Small intestine (tissue), 7 donors: ENCODE data around the gene ATG4C. TPM values are rescaled to one million over a fixed set of nuclear protein-coding genes. Genes with fewer than 3 reads are reported as not detected.
"Not testable (repeated sequence)": the region's sequence is repeated elsewhere in the genome, so short reads cannot be mapped to it uniquely, and the experiment has no call there.

Experiments used
- DNase-seq, 2 donors: peaks; one replicate each; pipeline versions ENCODE4 v3.0.0 to v3.0.0-alpha.2; 2013
- FAIRE-seq: peaks from 2 replicates; lab custom pipeline; 2012; peaks lifted over from hg19 to GRCh38; lab: Jason Lieb, UNC
- H3K27ac ChIP-seq, 3 donors: one replicate each; pipeline ENCODE4 v1.5.1; 2013; ENCODE audit warnings: low read length in 2 of 3, mild to moderate bottlenecking in 2 of 3, control low read depth in 1 of 3, inconsistent platforms in 1 of 3, low read depth in 1 of 3, moderate library complexity in 1 of 3
- H3K27me3 ChIP-seq, 3 donors: one replicate each; pipeline ENCODE4 v1.6.1; 2013; ENCODE audit warnings: low read length in 3 of 3, inconsistent platforms in 1 of 3; ENCODE audit not compliant: control insufficient read depth in 3 of 3, insufficient read depth in 3 of 3
- H3K36me3 ChIP-seq, 3 donors: one replicate each; pipeline ENCODE4 v1.6.1; 2013; ENCODE audit warnings: low read length in 3 of 3, inconsistent platforms in 1 of 3, low read depth in 1 of 3, mild to moderate bottlenecking in 1 of 3, moderate library complexity in 1 of 3; ENCODE audit not compliant: control insufficient read depth in 3 of 3, insufficient read depth in 2 of 3
- H3K4me1 ChIP-seq, 3 donors: one replicate each; pipeline ENCODE4 v1.6.1; 2013; ENCODE audit warnings: low read length in 2 of 3, inconsistent platforms in 1 of 3, low read depth in 1 of 3, mild to moderate bottlenecking in 1 of 3, moderate library complexity in 1 of 3; ENCODE audit not compliant: control insufficient read depth in 3 of 3, insufficient read depth in 2 of 3
- H3K4me3 ChIP-seq, 3 donors: one replicate each; pipeline ENCODE4 v1.5.1; 2013; ENCODE audit warnings: low read length in 3 of 3, control low read depth in 1 of 3, inconsistent platforms in 1 of 3, low read depth in 1 of 3, mild to moderate bottlenecking in 1 of 3, moderate library complexity in 1 of 3
- H3K9me3 ChIP-seq, 2 donors: one replicate each; pipeline ENCODE4 v1.6.1; 2013; ENCODE audit warnings: low read depth in 1 of 2, low read length in 1 of 2; ENCODE audit not compliant: control insufficient read depth in 2 of 2, insufficient read depth in 1 of 2
- WGBS, 3 donors: extraction: QIAGEN DNeasy Blood & Tissue Kit; methylation state at CpG; one replicate each; pipeline ENCODE4 v1.1.7; 2013; 5-methylcytosine and 5-hydroxymethylcytosine counted together
- polyA plus RNA-seq, 4 donors: library from polyadenylated mRNA; stranded (reverse) in 3 of 4; unstranded in 1 of 4; fragments of 200-250 nt in 3 of 4; fragments of 120-200 nt in 1 of 4; gene quantifications; one replicate each; pipeline versions ENCODE4 v1.2.1 to v1.2.3, GENCODE V29; 2013
- donor health status: healthy with polysubstance abuse.
- donor health status: control.
- donor health status: control.
- donor health status: Bipolar disorder and iron deficiency.
- donor health status: healthy.

The ATG4C gene
- polyA plus RNA-seq, 4 donors, result 2.7 to 8.4 (median 5.9) TPM

DNA sequence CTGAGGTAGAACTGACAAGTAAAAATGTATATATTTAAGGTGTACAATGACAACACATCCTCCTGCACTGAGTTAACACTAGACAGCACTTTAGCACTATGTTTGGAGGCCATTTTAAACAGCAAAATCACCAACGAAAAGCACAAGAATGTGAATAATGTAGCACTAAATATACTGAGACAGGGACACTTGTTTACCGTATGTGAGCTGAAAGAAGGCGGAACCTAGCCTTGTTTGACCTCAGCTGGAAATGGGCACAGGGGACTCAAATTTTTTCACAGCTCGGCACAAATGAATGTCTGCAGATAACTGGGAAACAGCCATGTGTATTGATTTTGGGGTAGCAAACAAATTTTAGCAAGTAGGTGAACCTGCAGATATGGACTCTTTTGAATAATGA is 18.0 kb upstream of the ATG4C start:
- WGBS, 3 donors, result 48 to 57% (median 53%) methylated on average over 4 of the region's 4 CpGs
- H3K27ac ChIP-seq, result no peak overlapping the region
- no peaks in the 10 kb centered on the region for H3K27me3 ChIP-seq
- no peaks in the 10 kb centered on the region for H3K4me1 ChIP-seq
- no peak for FAIRE-seq
- DNase-seq, result no peak
- H3K4me3 ChIP-seq, result no peak overlapping the region
- no peaks in the 10 kb centered on the region for H3K9me3 ChIP-seq
- no peaks in the 10 kb centered on the region for H3K36me3 ChIP-seq

DNA sequence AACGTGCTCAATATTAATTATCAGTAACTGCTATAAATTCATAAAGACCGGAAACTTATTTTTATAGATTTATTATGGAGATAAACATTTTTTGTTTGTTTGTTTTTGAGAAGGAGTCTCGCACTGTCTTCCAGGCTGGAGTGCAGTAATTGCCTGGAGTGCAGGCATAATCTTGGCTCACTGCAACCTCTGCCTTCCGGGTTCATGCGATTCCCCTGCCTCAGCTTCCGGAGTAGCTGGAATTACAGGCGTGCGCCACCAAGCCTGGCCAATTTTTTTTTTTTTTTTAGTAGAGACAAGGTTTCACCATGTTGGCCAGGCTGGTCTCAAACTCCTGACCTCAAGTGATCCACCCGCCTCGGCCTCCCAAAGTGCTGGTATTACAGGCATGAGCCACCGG is 15.4 kb upstream of the ATG4C start:
- not testable (repeated sequence) for H3K27me3 ChIP-seq, FAIRE-seq, H3K9me3 ChIP-seq, DNase-seq, H3K4me1 ChIP-seq, H3K27ac ChIP-seq, H3K4me3 ChIP-seq, H3K36me3 ChIP-seq
- WGBS, 3 donors, result 61 to 77% (median 73%) methylated on average over 11 of the region's 11 CpGs

DNA sequence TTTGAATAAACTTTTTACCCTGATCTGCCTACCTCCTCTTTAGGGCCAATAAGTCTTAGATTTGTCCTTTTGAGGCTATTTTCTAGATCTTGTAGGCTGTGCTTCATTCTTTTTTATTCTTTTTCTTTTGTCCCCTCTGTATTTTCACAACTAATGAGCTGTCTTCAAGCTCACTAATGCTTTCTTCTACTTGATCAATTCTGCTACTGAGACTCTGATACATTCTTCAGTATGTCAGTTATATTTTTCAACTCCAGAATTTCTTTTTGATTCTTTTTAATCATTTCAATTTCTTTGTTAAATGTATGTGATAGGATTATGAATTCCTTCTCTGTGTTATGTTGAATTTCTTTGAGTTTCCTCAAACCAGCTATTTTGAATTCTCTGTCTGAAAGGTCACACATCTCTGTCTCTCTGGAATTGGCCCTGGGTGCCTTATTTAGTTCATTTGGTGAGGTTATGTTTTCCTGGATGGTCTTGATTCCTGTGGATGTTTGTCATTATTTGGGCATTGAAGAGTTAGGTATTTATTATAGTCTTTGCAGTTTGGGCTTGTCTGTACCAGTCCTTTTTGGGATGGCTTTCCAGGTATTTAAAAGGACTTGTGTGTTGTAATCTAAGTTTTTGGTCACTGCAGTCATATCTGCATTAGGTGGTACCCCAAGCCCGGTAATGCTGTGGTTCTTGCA is 11.2 kb upstream of the ATG4C start:
- H3K27me3 ChIP-seq, result no peaks in the 10 kb centered on the region
- WGBS, 3 donors, result 93 to 100% (median 95%) methylated on average over 1 of the region's 1 CpG
- no peaks in the 10 kb centered on the region for H3K9me3 ChIP-seq
- no peak for DNase-seq
- H3K4me1 ChIP-seq, result no peaks in the 10 kb centered on the region
- FAIRE-seq, result no peak
- H3K27ac ChIP-seq, result no peak overlapping the region
- no peaks in the 10 kb centered on the region for H3K36me3 ChIP-seq
- no peak overlapping the region for H3K4me3 ChIP-seq

DNA sequence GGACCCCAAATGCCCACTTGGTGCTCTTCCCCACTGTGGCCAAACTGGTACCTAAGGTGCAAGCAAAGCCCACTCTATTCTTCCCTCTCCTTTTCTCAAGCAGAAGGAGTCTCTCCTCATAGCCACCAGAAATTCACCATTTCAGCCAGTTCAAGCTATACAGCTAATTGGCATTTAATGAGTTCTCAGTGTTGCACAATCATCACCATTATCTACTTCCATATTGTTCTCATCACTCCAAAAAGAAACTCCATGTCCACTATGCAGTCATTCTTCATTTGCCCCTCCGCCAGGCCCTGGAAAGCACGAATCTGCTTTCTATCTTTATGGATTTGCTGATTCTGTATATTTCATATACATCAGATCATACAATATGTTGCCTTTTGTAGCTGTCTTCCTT is 9.9 kb upstream of the ATG4C start:
- H3K36me3 ChIP-seq, result no peaks in the 10 kb centered on the region
- no peaks in the 10 kb centered on the region for H3K4me1 ChIP-seq
- no peak for FAIRE-seq
- H3K27ac ChIP-seq, result no peak overlapping the region
- H3K9me3 ChIP-seq, result no peaks in the 10 kb centered on the region
- peaks cover 0 to 3% (median 0%) of the 10 kb centered on the region in 3 donors for H3K27me3 ChIP-seq
- 86 to 90% (median 88%) methylated on average over 2 of the region's 2 CpGs for WGBS, 3 donors
- DNase-seq, result no peak
- no peak overlapping the region for H3K4me3 ChIP-seq

DNA sequence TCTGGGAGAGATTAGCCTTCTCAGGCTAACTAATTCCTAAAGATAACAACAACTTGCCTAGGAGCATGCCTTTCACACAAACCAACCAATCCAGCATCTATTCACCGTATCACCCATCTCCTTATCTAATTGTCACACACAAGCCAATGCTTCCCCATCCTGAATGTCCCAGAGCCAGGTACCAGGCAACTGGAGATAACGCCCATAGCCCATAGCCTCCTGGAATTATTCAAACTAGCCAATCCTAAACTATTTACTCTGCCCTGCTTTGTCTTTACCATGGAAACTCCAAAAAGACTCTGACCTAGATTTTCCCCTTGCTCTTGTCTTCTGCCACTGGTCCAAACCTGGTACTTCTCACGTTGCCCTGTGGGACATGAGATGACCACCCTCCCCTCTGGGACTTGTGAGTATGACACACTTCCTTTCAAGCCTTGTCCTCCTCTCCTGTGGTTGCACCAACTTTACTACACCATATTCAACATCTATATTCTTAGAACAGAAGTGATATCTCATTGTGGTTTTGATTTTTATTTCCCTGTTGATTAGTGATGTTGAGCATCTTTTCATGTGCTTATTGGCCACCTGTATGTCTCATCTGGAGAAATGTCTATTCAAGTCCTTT is 8.8 kb upstream of the ATG4C start:
- no peak for FAIRE-seq

DNA sequence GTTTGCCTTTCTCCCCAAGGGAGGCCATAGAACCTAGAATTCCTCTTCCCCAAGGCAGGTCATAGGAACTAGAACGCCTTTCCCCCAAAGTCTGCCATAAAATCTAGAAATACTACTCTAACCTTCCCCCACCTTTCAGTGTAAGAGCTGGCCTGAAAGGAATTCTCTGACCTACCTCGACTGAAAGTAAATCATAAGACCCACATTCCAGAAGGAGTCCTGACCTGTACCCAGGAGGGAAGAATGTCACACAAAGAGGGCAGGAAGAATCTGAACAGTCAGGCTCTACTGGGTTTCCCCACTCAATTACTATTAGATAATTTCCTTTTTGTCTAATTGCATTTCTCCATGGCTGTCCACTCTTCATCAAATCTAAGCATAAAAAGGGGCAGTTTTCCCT is 5.7 kb upstream of the ATG4C start:
- DNase-seq, result no peak
- peaks cover 0 to 3% (median 0%) of the 10 kb centered on the region in 3 donors for H3K27me3 ChIP-seq
- no peak overlapping the region for H3K27ac ChIP-seq
- no peak overlapping the region for H3K4me3 ChIP-seq
- FAIRE-seq, result no peak
- no peaks in the 10 kb centered on the region for H3K4me1 ChIP-seq
- no peaks in the 10 kb centered on the region for H3K36me3 ChIP-seq
- WGBS, 3 donors, result 55 to 67% (median 64%) methylated on average over 2 of the region's 2 CpGs
- H3K9me3 ChIP-seq, result no peaks in the 10 kb centered on the region

More for the DNA sequence above, 8.8 kb upstream of the ATG4C start:
- Histone ChIP-seq H3K4me1 (no peaks in the 10 kb centered on the region), H3K36me3 (no peaks in the 10 kb centered on the region), H3K9me3 (no peaks in the 10 kb centered on the region), H3K27ac (no peak overlapping the region), H3K27me3 (peaks cover 0 to 3% (median 0%) of the 10 kb centered on the region in 3 donors), H3K4me3 (no peak overlapping the region)
- 63 to 72% (median 70%) methylated on average over 3 of the region's 3 CpGs for WGBS, 3 donors
- DNase-seq, result no peak

DNA sequence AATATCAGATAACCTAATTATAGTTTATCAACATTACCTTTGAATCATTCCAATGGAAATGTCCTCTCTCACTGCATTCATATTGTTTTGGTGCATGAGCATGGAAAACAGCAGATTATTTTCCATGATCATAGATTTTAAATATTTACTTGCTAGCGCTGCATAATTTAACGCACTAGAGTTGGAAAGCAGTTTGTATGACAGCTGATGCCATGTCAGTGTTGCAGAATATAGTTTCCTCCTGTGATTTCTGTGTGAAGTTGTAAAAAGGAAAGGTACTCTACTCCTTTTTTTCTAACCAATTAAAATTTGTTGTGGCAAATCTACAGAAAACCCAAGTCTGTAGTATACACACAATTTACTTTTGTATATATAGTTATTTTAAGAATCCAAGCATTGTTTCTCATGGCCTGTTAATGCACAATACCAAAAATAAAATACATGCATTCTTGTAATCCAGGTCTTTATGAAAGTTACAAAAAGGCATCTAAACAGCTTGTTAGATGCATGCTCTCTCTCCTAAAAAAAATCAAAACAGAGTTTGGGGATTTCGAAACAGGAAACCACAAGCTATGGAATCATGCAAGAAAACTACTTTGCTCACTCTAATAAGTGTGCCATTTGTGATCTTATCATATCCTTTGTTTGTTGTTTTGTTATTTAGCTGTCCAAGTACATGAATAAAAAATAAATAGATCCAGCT is 1.9 kb upstream of the ATG4C start:
- no peaks in the 10 kb centered on the region for H3K36me3 ChIP-seq
- peaks cover 0 to 7% (median 0%) of the 10 kb centered on the region in 3 donors for H3K4me1 ChIP-seq
- peaks cover 0 to 3% (median 0%) of the 10 kb centered on the region in 3 donors for H3K27me3 ChIP-seq
- 68 to 91% (median 91%) methylated on average over 3 of the region's 3 CpGs for WGBS, 3 donors
- H3K4me3 ChIP-seq, result no peak overlapping the region
- no peak overlapping the region for H3K27ac ChIP-seq
- H3K9me3 ChIP-seq, result no peaks in the 10 kb centered on the region
- FAIRE-seq, result no peak
- no peak for DNase-seq

DNA sequence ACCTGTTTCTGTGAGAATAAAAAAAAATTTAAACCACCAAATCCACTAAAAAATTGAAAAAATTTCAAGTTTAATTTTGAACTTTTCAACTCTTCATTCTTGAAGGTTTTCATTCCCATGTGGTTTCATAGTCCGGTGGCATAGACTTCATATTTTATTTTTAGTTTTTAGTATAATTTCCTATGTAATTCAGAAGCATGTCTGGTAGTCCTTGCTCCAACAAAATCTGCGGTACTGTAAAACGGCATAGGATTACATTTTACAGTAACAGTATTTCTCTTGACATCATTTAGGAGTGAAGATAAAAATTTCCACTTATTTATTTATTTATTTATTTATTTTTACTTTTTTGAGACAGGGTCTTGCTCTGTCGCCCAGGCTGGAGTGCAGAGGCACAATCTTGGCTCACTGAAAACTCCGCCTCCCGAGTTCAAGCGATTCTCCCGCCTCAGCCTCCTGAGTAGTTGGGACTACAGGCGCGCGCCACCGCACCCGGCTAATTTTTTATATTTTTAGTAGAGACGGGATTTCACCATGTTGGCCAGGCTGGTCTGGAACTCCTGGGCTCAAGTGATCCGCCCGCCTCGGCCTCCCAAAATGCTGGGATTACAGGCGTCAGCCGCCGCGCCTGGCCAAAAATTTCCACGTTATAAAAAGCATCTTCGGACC is 1.3 kb upstream of the ATG4C start:
- not testable (repeated sequence) for FAIRE-seq, H3K27ac ChIP-seq, H3K9me3 ChIP-seq, DNase-seq, H3K36me3 ChIP-seq, H3K27me3 ChIP-seq, H3K4me1 ChIP-seq
- WGBS, 3 donors, result 87 to 93% (median 90%) methylated on average over 23 of the region's 23 CpGs
- H3K4me3 ChIP-seq, result peak overlapping the region in 2 of 3 donors; percentile 6 to 99
